ENCODE results near the gene PRKAG1.

The PRKAG1 gene

DNA sequence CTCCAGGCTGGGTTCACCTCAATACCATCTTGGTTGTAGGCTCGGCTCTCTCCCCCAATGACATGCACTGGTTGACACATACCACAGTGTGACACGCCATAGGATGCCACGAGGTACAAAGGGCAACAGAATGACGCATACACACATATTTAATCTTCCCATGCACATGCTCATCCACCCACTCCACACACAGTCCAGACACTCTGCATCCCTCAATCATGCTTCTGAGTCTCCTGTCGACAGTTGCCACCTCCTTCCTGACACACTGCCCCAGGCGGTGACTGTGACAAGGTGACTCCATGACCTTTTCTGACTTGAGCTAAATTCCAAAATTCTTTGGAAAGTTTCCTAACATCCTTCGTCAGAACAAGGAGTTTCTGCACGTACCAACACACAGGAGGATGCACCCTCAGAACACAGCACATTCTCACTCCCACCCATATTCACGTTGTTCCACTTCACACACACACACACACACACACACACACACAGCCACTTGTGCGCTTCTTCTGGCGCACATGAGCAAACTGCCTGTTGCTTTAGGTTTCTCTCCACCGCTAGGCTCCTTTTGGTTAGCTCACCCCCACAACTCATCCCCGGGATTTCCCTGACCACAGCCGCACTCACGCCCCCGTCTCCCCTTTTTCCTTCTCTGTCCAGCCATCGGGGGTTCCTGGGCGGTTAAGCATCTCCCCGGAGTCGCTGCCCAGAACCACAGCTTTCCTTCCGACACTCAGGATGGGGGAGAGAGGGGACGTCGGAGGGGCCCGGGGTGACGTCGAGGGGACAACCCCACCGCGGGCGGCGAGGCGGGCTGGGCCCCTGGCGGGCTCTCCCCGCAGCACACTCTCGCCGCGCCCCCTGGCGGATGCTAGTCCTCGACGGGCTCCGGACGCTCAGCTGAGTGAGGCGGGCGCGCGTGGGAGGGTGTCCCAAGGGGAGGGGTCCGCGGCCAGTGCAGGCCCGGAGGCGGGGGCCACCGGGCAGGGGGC lies 41.0 kb downstream of the PRKAG1 start:
- TF ChIP-seq, protein P1, sequence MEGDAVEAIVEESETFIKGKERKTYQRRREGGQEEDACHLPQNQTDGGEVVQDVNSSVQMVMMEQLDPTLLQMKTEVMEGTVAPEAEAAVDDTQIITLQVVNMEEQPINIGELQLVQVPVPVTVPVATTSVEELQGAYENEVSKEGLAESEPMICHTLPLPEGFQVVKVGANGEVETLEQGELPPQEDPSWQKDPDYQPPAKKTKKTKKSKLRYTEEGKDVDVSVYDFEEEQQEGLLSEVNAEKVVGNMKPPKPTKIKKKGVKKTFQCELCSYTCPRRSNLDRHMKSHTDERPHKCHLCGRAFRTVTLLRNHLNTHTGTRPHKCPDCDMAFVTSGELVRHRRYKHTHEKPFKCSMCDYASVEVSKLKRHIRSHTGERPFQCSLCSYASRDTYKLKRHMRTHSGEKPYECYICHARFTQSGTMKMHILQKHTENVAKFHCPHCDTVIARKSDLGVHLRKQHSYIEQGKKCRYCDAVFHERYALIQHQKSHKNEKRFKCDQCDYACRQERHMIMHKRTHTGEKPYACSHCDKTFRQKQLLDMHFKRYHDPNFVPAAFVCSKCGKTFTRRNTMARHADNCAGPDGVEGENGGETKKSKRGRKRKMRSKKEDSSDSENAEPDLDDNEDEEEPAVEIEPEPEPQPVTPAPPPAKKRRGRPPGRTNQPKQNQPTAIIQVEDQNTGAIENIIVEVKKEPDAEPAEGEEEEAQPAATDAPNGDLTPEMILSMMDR (IDR thresholded peaks at IDR 0.05; ENCODE audit: borderline replicate concordance, insufficient read depth, low read depth, low read length) = peak; percentile 93
- no peak overlapping the region for H3K4me3 ChIP-seq (ENCODE audit: low read depth, low read length)

DNA sequence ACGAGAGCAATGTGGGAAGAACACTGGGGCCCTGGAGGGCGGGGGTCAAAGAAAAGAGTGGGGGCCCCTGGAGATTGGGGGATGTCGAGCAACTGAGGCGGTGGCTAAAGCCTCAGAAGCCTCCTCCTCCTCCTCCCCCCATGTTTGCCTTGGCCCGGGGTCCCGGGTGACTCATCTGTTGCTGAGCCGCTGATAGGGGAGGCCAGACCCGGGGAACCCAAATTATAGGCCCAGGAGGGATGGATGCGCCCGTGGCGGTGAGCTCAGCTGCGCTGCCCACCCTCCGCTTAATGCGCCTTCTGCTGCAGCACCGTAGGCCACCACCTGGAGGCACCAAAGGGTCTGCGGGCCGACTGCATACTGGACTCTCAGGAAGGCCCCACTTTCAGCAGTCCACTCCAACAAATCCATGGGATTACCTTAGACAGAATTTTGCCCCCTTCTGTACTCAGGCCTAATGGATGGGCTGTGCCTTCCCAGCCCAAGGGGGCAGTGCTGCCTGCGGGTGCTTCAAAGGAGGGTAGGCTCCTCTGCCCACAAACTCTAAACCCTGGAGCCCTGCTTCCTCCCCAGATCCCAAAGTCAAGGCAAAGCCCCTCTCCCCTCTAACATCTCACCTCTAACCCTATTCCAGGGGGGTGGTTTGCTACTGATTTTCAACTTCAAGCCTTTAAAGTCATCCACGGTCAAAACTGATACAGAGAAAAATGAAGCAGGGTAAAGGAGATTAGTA lies 44.5 kb downstream of the PRKAG1 start:
- H3K4me3 ChIP-seq (ENCODE audit: low read depth, low read length) = no peak overlapping the region
- TF ChIP-seq, protein P1 (IDR thresholded peaks at IDR 0.05; ENCODE audit: borderline replicate concordance, insufficient read depth, low read depth, low read length) = peak; percentile 65

DNA sequence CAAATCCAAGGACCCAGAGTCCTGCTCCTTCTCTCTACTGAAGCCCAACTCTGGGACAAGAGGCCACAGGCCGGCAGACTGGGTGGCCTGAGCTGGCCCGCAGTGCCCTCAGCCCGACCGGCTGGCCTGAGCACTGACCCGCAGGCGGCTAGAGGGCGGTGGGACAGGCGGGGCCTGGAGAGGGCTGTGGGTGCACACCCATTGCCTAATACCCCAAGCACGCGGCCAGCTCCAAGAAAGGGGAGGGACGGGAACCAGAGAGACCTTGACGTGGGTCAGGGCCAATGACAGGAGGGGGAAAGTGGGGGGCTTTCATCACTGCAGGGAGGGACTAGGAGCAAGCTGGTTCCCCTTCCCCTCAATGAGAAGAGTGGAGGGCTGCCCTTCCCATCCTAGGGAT lies 45.0 kb downstream of the PRKAG1 start:
- TF ChIP-seq, protein P1 (IDR thresholded peaks at IDR 0.05; ENCODE audit: borderline replicate concordance, insufficient read depth, low read depth, low read length) = no peak
- H3K4me3 ChIP-seq (ENCODE audit: low read depth, low read length) = no peak overlapping the region

DNA sequence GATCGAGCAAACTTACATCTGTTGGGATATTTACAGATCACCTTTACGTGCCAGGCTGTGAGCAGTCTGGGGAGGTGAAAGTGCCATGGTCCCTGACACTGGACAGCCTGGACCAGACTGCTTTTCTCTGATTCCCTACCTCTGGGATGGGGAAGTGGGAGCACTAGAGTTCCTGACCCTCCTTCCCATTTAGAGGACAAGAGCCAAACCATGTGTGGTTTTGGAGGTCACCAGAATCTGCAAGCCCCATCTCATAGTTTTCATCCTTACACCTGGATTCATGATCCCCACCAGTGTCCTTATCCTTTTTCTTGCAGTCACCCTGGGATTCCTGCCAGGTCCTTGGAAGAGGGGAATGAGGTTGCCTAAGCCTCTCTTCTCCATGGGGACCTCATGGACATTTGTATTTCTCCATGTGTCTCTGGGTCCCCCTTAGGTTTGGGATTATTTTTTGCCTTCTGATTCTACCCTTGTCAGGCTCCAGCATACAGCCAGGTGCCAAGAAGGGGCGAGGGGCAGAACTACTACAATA lies 45.6 kb downstream of the PRKAG1 start:
- no peak overlapping the region for H3K4me3 ChIP-seq (ENCODE audit: low read depth, low read length)
- TF ChIP-seq, protein P1 (IDR thresholded peaks at IDR 0.05; ENCODE audit: borderline replicate concordance, insufficient read depth, low read depth, low read length) = no peak

DNA sequence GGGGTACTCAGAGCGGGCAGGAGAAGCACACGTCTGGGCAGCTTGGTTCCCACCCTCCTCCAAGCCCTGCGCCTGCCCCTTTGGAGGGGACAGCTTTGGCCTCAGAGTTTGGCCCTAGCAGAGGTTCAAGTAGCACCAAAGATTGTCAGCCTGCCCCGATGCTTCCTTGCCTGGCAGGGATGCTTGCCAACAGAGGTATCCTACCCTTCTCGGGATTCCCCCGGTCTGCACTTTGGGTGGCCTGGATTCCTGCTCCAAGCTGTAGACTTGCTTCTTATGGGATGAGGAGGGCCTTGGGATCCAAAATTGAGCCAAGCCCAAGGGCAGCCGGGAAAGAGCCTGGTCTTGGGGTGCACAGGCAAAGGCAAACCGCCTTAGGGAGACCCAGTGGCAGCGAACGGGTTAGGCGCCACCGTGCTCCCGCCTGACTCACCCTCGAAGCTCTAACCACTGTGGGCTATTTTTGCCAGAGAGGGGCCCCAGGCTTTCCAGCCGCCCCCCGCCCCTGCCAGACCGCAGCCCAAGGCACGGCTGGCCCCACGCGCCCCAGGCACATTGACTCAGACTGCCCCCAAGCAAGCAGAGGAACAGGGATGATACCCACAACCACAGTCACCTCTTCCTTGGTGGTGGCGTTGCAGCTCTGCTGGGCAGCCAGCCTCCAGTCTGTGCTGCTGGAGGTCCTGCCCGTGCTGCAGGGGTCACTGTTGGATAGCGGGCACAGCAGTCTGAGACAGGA lies 46.2 kb downstream of the PRKAG1 start:
- TF ChIP-seq, protein P1 (IDR thresholded peaks at IDR 0.05; ENCODE audit: borderline replicate concordance, insufficient read depth, low read depth, low read length) = 0 out of 2 replicates have a peak, but pooled peaks have one; percentile 5
- H3K4me3 ChIP-seq (ENCODE audit: low read depth, low read length) = no peak overlapping the region

DNA sequence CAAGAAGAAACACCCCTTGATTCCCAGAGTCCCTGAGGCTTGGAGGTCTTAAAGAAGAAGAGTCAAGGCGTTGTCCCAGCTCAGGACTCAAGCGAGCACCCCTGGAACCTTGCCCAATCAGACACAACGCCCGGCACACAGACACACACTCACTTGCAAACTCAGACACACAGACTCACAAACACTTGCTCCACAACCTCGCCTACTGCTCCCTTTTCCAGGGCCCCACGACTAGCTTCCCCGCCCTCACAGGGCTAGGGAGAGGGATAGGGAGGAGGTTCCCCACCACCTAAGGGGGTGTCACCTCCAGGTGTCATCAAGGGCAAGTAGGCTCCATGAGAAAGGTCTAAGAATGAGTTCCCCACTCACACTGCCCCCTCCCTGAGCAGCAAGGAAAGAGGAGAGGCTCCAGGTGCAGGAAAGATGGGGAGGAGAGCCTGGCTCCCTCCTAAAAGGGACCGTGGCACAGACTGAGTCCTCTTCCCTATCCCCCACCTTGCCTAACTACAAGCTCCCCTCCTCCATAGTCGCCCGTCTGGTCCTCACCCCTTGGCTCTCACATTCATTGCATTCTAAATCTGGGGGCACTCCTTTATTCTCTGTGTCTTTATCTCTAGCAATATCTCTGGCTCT lies 47.8 kb downstream of the PRKAG1 start:
- TF ChIP-seq, protein P1 (IDR thresholded peaks at IDR 0.05; ENCODE audit: borderline replicate concordance, insufficient read depth, low read depth, low read length) = no peak
- no peak overlapping the region for H3K4me3 ChIP-seq (ENCODE audit: low read depth, low read length)
